SK-N-SH treated with all-trans-retinoic acid at 6 μM for 48 hours (cell line): ENCODE measurements around the gene ABCC9.

Experiments
- ATAC-seq: fragments of 200-7000 bp; cut with Tn5 transposase; 3 replicates; pipeline ENCODE4 v1.9.1; 2020; ENCODE audit warnings: mild to moderate bottlenecking, moderate library complexity
- ARNTL ChIP-seq: fragments of 450-650 bp; formaldehyde crosslinking; IDR thresholded peaks from 2 replicates; pipeline ENCODE4 v1.5.0; 2020; ENCODE audit warnings: low read depth, mild to moderate bottlenecking, moderate library complexity, borderline replicate concordance
- BACH2 ChIP-seq: fragments of 250-450 bp; sonication (Bioruptor Pico); IDR thresholded peaks from 2 replicates; pipeline ENCODE4 v1.9.0; 2021; ENCODE audit warnings: mild to moderate bottlenecking, borderline replicate concordance
- CREB5 ChIP-seq: fragments of 250-450 bp; sonication (Bioruptor Pico); IDR thresholded peaks from 2 replicates; pipeline ENCODE4 v1.5.1; 2020; ENCODE audit warnings: low read depth, mild to moderate bottlenecking, moderate library complexity
- CSDC2 ChIP-seq: fragments of 250-450 bp; sonication (Bioruptor Pico); IDR thresholded peaks from 2 replicates; pipeline ENCODE4 v1.5.0; 2020; ENCODE audit warnings: mild to moderate bottlenecking, moderate library complexity
- CSRNP3 ChIP-seq: fragments of 250-450 bp; sonication (Bioruptor Pico); IDR thresholded peaks from 2 replicates; pipeline ENCODE4 v1.5.1; 2021; ENCODE audit warnings: mild to moderate bottlenecking, moderate library complexity
- ESRRG ChIP-seq: fragments of 250-450 bp; sonication (Bioruptor Pico); IDR thresholded peaks from 2 replicates; pipeline ENCODE4 v1.6.1; 2021; ENCODE audit warnings: mild to moderate bottlenecking
- GLIS3 ChIP-seq: fragments of 250-450 bp; sonication (Bioruptor Pico); IDR thresholded peaks from 2 replicates; pipeline ENCODE4 v1.5.0; 2020; ENCODE audit warnings: mild to moderate bottlenecking, moderate library complexity
- ISL1 ChIP-seq: fragments of 250-450 bp; sonication (Bioruptor Pico); IDR thresholded peaks from 2 replicates; pipeline ENCODE4 v2.1.2; 2022; ENCODE audit warnings: mild to moderate bottlenecking, moderate library complexity
- OSR1 ChIP-seq: fragments of 250-450 bp; sonication (Bioruptor Pico); IDR thresholded peaks from 2 replicates; pipeline ENCODE4 v1.8.0; 2022; ENCODE audit warnings: moderate library complexity, mild to moderate bottlenecking, inconsistent platforms
- PATZ1 ChIP-seq: fragments of 250-450 bp; sonication (Bioruptor Pico); IDR thresholded peaks from 2 replicates; pipeline ENCODE4 v1.8.0; 2020; ENCODE audit warnings: mild to moderate bottlenecking, moderate library complexity, borderline replicate concordance
- POU6F1 ChIP-seq: fragments of 250-450 bp; sonication (Bioruptor Pico); IDR thresholded peaks from 2 replicates; pipeline ENCODE4 v1.8.0; 2021; ENCODE audit warnings: low read depth, mild to moderate bottlenecking, moderate library complexity, borderline replicate concordance
- PPARA ChIP-seq: fragments of 250-450 bp; sonication (Bioruptor Pico); IDR thresholded peaks from 2 replicates; pipeline ENCODE4 v1.5.0; 2020; ENCODE audit warnings: mild to moderate bottlenecking, borderline replicate concordance
- RARB ChIP-seq: fragments of 250-450 bp; sonication (Bioruptor Pico); IDR thresholded peaks from 2 replicates; pipeline ENCODE4 v1.8.0; 2021; ENCODE audit warnings: mild to moderate bottlenecking, moderate library complexity
- SNAI2 ChIP-seq: fragments of 250-450 bp; sonication (Bioruptor Pico); IDR thresholded peaks from 2 replicates; pipeline ENCODE4 v1.5.0; 2020; ENCODE audit warnings: mild to moderate bottlenecking, moderate library complexity
- TCF4 ChIP-seq: fragments of 250-450 bp; sonication (Bioruptor Pico); IDR thresholded peaks from 2 replicates; pipeline ENCODE4 v1.8.0; 2021; ENCODE audit warnings: mild to moderate bottlenecking, moderate library complexity, borderline replicate concordance
- TOX ChIP-seq: fragments of 250-450 bp; sonication (Bioruptor Pico); IDR thresholded peaks from 2 replicates; pipeline ENCODE4 v1.8.0; 2021; ENCODE audit warnings: mild to moderate bottlenecking, moderate library complexity, borderline replicate concordance
- TSHZ2 ChIP-seq: fragments of 250-450 bp; sonication (Bioruptor Pico); IDR thresholded peaks from 2 replicates; pipeline ENCODE4 v1.5.0; 2020; ENCODE audit warnings: mild to moderate bottlenecking, moderate library complexity
- ZFP3 ChIP-seq: fragments of 250-450 bp; sonication (Bioruptor Pico); IDR thresholded peaks from 2 replicates; pipeline ENCODE4 v1.5.0; 2020; ENCODE audit warnings: mild to moderate bottlenecking, moderate library complexity
- ZFP30 ChIP-seq: fragments of 450-650 bp; formaldehyde crosslinking; IDR thresholded peaks from 2 replicates; pipeline ENCODE4 v1.5.0; 2022; ENCODE audit warnings: mild to moderate bottlenecking, moderate library complexity
- ZNF565 ChIP-seq: fragments of 450-650 bp; formaldehyde crosslinking; conservative IDR thresholded peaks from 2 replicates; pipeline ENCODE4 v1.5.0; 2020; ENCODE audit warnings: low read depth, mild to moderate bottlenecking, moderate library complexity
- ZNF70 ChIP-seq: fragments of 450-650 bp; formaldehyde crosslinking; IDR thresholded peaks from 2 replicates; pipeline ENCODE4 v1.5.0; 2020; ENCODE audit warnings: mild to moderate bottlenecking, moderate library complexity
- ZNF8 ChIP-seq: fragments of 450-650 bp; formaldehyde crosslinking; IDR thresholded peaks from 2 replicates; pipeline ENCODE4 v1.5.0; 2020; ENCODE audit warnings: mild to moderate bottlenecking, moderate library complexity

The ABCC9 gene

GRCh38 chr12:21980544-21980943, 39.3 kb upstream of the ABCC9 start (continued):
- TF ChIP-seq TSHZ2 (CRISPR knock-in tag): no peak

GRCh38 chr12:21975293-21975692, 34.1 kb upstream of the ABCC9 start:
- ATAC-seq: no peak
- TF ChIP-seq RARB (CRISPR knock-in tag): no peak
- no peak for TF ChIP-seq ESRRG

GRCh38 chr12:21973221-21973620, 32.0 kb upstream of the ABCC9 start:
- no peak for ATAC-seq
- TF ChIP-seq ISL1 (no peak), CREB5 (CRISPR knock-in tag) (no peak), TSHZ2 (CRISPR knock-in tag) (no peak), OSR1 (CRISPR knock-in tag) (no peak), GLIS3 (no peak), ZNF70 (no peak), ZFP3 (CRISPR knock-in tag) (no peak), ZFP30 (CRISPR knock-in tag) (no peak), CSDC2 (CRISPR knock-in tag) (no peak), ESRRG (no peak), TCF4 (CRISPR knock-in tag) (no peak), PPARA (no peak), POU6F1 (CRISPR knock-in tag) (no peak)

GRCh38 chr12:21972055-21972454, 30.8 kb upstream of the ABCC9 start:
- TF ChIP-seq ZFP30 (CRISPR knock-in tag) (no peak), RARB (CRISPR knock-in tag) (no peak), BACH2 (CRISPR knock-in tag) (no peak), CREB5 (CRISPR knock-in tag) (no peak), ISL1 (no peak), ZFP3 (CRISPR knock-in tag) (no peak), ARNTL (CRISPR knock-in tag) (no peak), CSRNP3 (no peak), OSR1 (CRISPR knock-in tag) (no peak), ZNF565 (CRISPR knock-in tag) (no peak), PATZ1 (no peak), PPARA (no peak), SNAI2 (CRISPR knock-in tag) (no peak), ZNF8 (no peak), CSDC2 (CRISPR knock-in tag) (no peak), TOX (CRISPR knock-in tag) (no peak), TCF4 (CRISPR knock-in tag) (no peak), GLIS3 (no peak), ESRRG (no peak)
- ATAC-seq: no peak
